Measurements from ENCODE around the gene IGSF8. TPM values are rescaled to one million over a fixed set of nuclear protein-coding genes. Genes with fewer than 3 reads are reported as not detected.

The IGSF8 gene
- total RNA-seq, 1 experiment from 2014 or later = 18.8 TPM

- no peak for DNase-seq (ENCODE audit: low read depth, low spot score)
- TF ChIP-seq REST (IDR thresholded peaks at IDR 0.05; ENCODE audit: insufficient read depth in 1 of 2, low read depth in 2 of 2, low read length in 1 of 2) (no peak), SIN3A (IDR thresholded peaks at IDR 0.05; ENCODE audit: borderline replicate concordance, insufficient read depth, low read depth, low read length) (no peak), TCF7L2 (IDR thresholded peaks at IDR 0.05; ENCODE audit: low read depth, low read length) (no peak), POLR2AphosphoS5 (IDR thresholded peaks at IDR 0.05; ENCODE audit: low read depth, low read length) (no peak), CTCF (IDR thresholded peaks at IDR 0.05) (no peak)
- Histone ChIP-seq H3K27ac (ENCODE audit: low read length) (no peak overlapping the region), H3K9me3 (ENCODE audit: control insufficient read depth, insufficient read depth, low read depth, low read length) (no peaks in the 10 kb centered on the region), H3K4me1 (ENCODE audit: control insufficient read depth, insufficient read depth, low read length) (no peaks in the 10 kb centered on the region), H3K36me3 (ENCODE audit: control insufficient read depth, insufficient read depth, low read length) (no peaks in the 10 kb centered on the region), H3K27me3 (ENCODE audit: control insufficient read depth, insufficient read depth, low read length) (no peaks in the 10 kb centered on the region), H3K4me3 (ENCODE audit: low read depth in 2 of 2, low read length in 2 of 2) (no peak overlapping the region)
- no peak for ATAC-seq
- in situ Hi-C loops (cut with HindIII; ENCODE audit: low pct_unique_long_range_greater_than_20kb, low sequenced_read_pairs) (no loop called here), intact Hi-C loops (cut with micrococcal nuclease; ENCODE audit: unreplicated experiment) (no loop called here)
- BruUV-seq (replicated peaks) = no TSS peak
- ChIA-PET CTCF (no interaction called here), POLR2A (no interaction called here)
These were observed 19.3 kb upstream of the IGSF8 start for GRCh38 chr1:160117709-160118183.

- in situ Hi-C loops (cut with HindIII; ENCODE audit: low pct_unique_long_range_greater_than_20kb, low sequenced_read_pairs) = no loop called here
- H3K27ac ChIP-seq (ENCODE audit: low read length) = no peak overlapping the region
These were observed 18.9 kb upstream of the IGSF8 start for GRCh38 chr1:160117300-160117699.

More at GRCh38 chr1:160117300-160117699, 18.9 kb upstream of the IGSF8 start:
- no TSS peak for BruUV-seq (replicated peaks)
- no peak for DNase-seq (ENCODE audit: low read depth, low spot score)
- no peak for ATAC-seq
- no peaks in the 10 kb centered on the region for H3K36me3 ChIP-seq (ENCODE audit: control insufficient read depth, insufficient read depth, low read length)
- ChIA-PET CTCF (no interaction called here), POLR2A (no interaction called here)
- H3K9me3 ChIP-seq (ENCODE audit: control insufficient read depth, insufficient read depth, low read depth, low read length) = no peaks in the 10 kb centered on the region
- intact Hi-C loops (cut with micrococcal nuclease; ENCODE audit: unreplicated experiment) = no loop called here
- TF ChIP-seq CTCF (IDR thresholded peaks at IDR 0.05) = no peak
- TF ChIP-seq TCF7L2 (IDR thresholded peaks at IDR 0.05; ENCODE audit: low read depth, low read length) = no peak
- no peak for TF ChIP-seq POLR2AphosphoS5 (IDR thresholded peaks at IDR 0.05; ENCODE audit: low read depth, low read length)
- no peak for TF ChIP-seq REST (IDR thresholded peaks at IDR 0.05; ENCODE audit: insufficient read depth in 1 of 2, low read depth in 2 of 2, low read length in 1 of 2)
- no peak for TF ChIP-seq SIN3A (IDR thresholded peaks at IDR 0.05; ENCODE audit: borderline replicate concordance, insufficient read depth, low read depth, low read length)
- H3K4me3 ChIP-seq (ENCODE audit: low read depth in 2 of 2, low read length in 2 of 2) = no peak overlapping the region
- no peaks in the 10 kb centered on the region for H3K4me1 ChIP-seq (ENCODE audit: control insufficient read depth, insufficient read depth, low read length)
- no peaks in the 10 kb centered on the region for H3K27me3 ChIP-seq (ENCODE audit: control insufficient read depth, insufficient read depth, low read length)
